GM18861 (cell line): ENCODE measurements around the gene MRPS14.
"Not testable (repeated sequence)": the region's sequence is repeated elsewhere in the genome, so short reads cannot be mapped to it uniquely, and the experiment has no call there.

Experiments
- ATAC-seq: cut with Tn5 transposase; IDR thresholded peaks from one replicate; pipeline ENCODE4 v1.9.1; 2021; ENCODE audit not compliant: unreplicated experiment

Gene MRPS14

GRCh38 chr1:175023043-175023921 is at the start of gene MRPS14:
MRPS14 (minus strand) TSS chr1:175023425; CDS start chr1:175023408, 17 bp downstream.
- ATAC-seq = peak; percentile 91

GRCh38 chr1:175072099-175072951 is 49.1 kb upstream of the MRPS14 start:
- peak; percentile 65 for ATAC-seq

GRCh38 chr1:175071276-175071943 is 48.2 kb upstream of the MRPS14 start:
- no peak for ATAC-seq

GRCh38 chr1:175070818-175071217 is 47.6 kb upstream of the MRPS14 start:
- no peak for ATAC-seq

GRCh38 chr1:175067362-175068106 is 44.3 kb upstream of the MRPS14 start, which contains the start of gene TNN:
TNN (plus strand) TSS chr1:175067833; CDS start chr1:175077419, 9,586 bp downstream.
- ATAC-seq = no peak

GRCh38 chr1:175062858-175063257 is 39.6 kb upstream of the MRPS14 start:
- ATAC-seq = no peak

GRCh38 chr1:175062339-175062738 is 39.1 kb upstream of the MRPS14 start:
- ATAC-seq = no peak

GRCh38 chr1:175054736-175055135 is 31.5 kb upstream of the MRPS14 start:
- ATAC-seq = no peak

GRCh38 chr1:175050992-175051391 is 27.8 kb upstream of the MRPS14 start:
- ATAC-seq = no peak

GRCh38 chr1:175045519-175045918 is 22.3 kb upstream of the MRPS14 start:
- no peak for ATAC-seq

GRCh38 chr1:175045097-175045496 is 21.9 kb upstream of the MRPS14 start:
- no peak for ATAC-seq

GRCh38 chr1:175044591-175044990 is 21.4 kb upstream of the MRPS14 start:
- ATAC-seq = not testable (repeated sequence)

- no peak for ATAC-seq
Observed at GRCh38 chr1:175043824-175044223, 20.6 kb upstream of the MRPS14 start.

GRCh38 chr1:175042650-175043049 is 19.4 kb upstream of the MRPS14 start:
- ATAC-seq = no peak

GRCh38 chr1:175040324-175040879 is 17.2 kb upstream of the MRPS14 start:
- ATAC-seq = no peak

- ATAC-seq = no peak
Observed at GRCh38 chr1:175037416-175037815, 14.2 kb upstream of the MRPS14 start.

- no peak for ATAC-seq
Observed at GRCh38 chr1:175036476-175036875, 13.3 kb upstream of the MRPS14 start.

GRCh38 chr1:175035865-175036264 is 12.6 kb upstream of the MRPS14 start:
- no peak for ATAC-seq

- ATAC-seq = no peak
Observed at GRCh38 chr1:175034775-175035174, 11.6 kb upstream of the MRPS14 start.

GRCh38 chr1:175033953-175034352 is 10.7 kb upstream of the MRPS14 start:
- ATAC-seq = no peak
